SK-N-SH (cell line): Measurements from ENCODE around the gene SRD5A3. TPM values are rescaled to one million over a fixed set of nuclear protein-coding genes. Genes with fewer than 3 reads are reported as not detected.

Experiments used
- CTCF ChIA-PET: fragments of 300-600, 350-600 bp; formaldehyde crosslinking; extraction: SDS; loops from one replicate; lab custom pipeline; 2021; lab: Yijun Ruan, JAX
- POLR2A ChIA-PET: fragments of 350-600 bp; sonication (Branson Sonifier 250); formaldehyde crosslinking; extraction: SDS; loops from one replicate; lab custom pipeline; 2020; ENCODE audit warnings: antibody characterized with exemption, inconsistent platforms; lab: Yijun Ruan, JAX
- DNase-seq: peaks from one replicate; pipeline ENCODE4 v3.0.0; 2012
- H2AFZ ChIP-seq: fragments of 200-600 bp; sonication (generic); 2 replicates; pipeline ENCODE4 v1.8.1; 2016; ENCODE audit warnings: antibody characterized with exemption, mild to moderate bottlenecking, low read depth
- H3F3A ChIP-seq: fragments of 200-600 bp; sonication (generic); replicated peaks from 2 replicates; pipeline ENCODE3; 2016; ENCODE audit warnings: antibody characterized with exemption, mild to moderate bottlenecking; ENCODE audit not compliant: insufficient read depth
- H3K27ac ChIP-seq, 2 experiments: fragments of 200-500 bp in 1 of 2; fragments of 200-600 bp in 1 of 2; sonication (Bioruptor generic) in 1 of 2; sonication (generic), shearing (Covaris generic) in 1 of 2; 2 replicates each; pipeline versions ENCODE4 v1.5.1 to v1.6.1; 2014 to 2016; ENCODE audit warnings: low read depth in 2 of 2, inconsistent platforms in 1 of 2, low read length in 1 of 2, mild to moderate bottlenecking in 1 of 2, mixed read lengths in 1 of 2
- H3K27me3 ChIP-seq: fragments of 200-600 bp; sonication (generic), shearing (Covaris generic); 2 replicates; pipeline ENCODE4 v1.6.1; 2016; ENCODE audit warnings: mixed run types; ENCODE audit not compliant: insufficient read depth
- H3K36me3 ChIP-seq, 2 experiments: fragments of 200-500 bp in 1 of 2; fragments of 200-600 bp in 1 of 2; sonication (Bioruptor generic) in 1 of 2; sonication (generic) in 1 of 2; replicated peaks in 1 of 2; 2 replicates each; pipeline versions ENCODE3 to v1.5.1; 2014 to 2016; ENCODE audit warnings: low read length in 1 of 2, mild to moderate bottlenecking in 1 of 2; ENCODE audit not compliant: insufficient read depth in 2 of 2, control insufficient read depth in 1 of 2
- H3K4me1 ChIP-seq, 2 experiments: fragments of 200-500 bp in 1 of 2; fragments of 200-600 bp in 1 of 2; sonication (Bioruptor generic) in 1 of 2; sonication (generic), shearing (Covaris generic) in 1 of 2; 2 replicates each; pipeline versions ENCODE4 v1.5.1 to v1.6.1; 2014 to 2016; ENCODE audit warnings: low read depth in 1 of 2, low read length in 1 of 2, mixed run types in 1 of 2; ENCODE audit not compliant: insufficient read depth in 2 of 2, control insufficient read depth in 1 of 2
- H3K4me2 ChIP-seq: fragments of 200-600 bp; sonication (generic), shearing (Covaris generic); 2 replicates; pipeline ENCODE4 v1.6.1; 2017; ENCODE audit warnings: mixed run types
- H3K4me3 ChIP-seq, 2 experiments: fragments of 200-500 bp in 1 of 2; fragments of 200-600 bp in 1 of 2; sonication (Bioruptor generic) in 1 of 2; sonication (generic), shearing (Covaris generic) in 1 of 2; 2 replicates each; pipeline versions ENCODE4 v1.5.1 to v1.8.1; 2014 to 2016; ENCODE audit warnings: low read depth in 2 of 2, inconsistent platforms in 1 of 2, low read length in 1 of 2, mild to moderate bottlenecking in 1 of 2, mixed read lengths in 1 of 2, moderate library complexity in 1 of 2
- H3K79me2 ChIP-seq: fragments of 200-600 bp; sonication (generic); 2 replicates; pipeline ENCODE4 v1.8.1; 2017; ENCODE audit warnings: mild to moderate bottlenecking; ENCODE audit not compliant: insufficient read depth
- H3K9ac ChIP-seq: fragments of 200-600 bp; sonication (generic); 2 replicates; pipeline ENCODE4 v1.6.1; 2017; ENCODE audit warnings: mixed run types
- H3K9me2 ChIP-seq: fragments of 200-600 bp; sonication (generic); 2 replicates; pipeline ENCODE4 v1.6.1; 2017; ENCODE audit warnings: mixed run types
- H3K9me3 ChIP-seq: fragments of 200-600 bp; sonication (generic); 2 replicates; pipeline ENCODE4 v1.6.1; 2017; ENCODE audit warnings: mixed run types, mild to moderate bottlenecking, moderate library complexity
- H4K20me1 ChIP-seq: fragments of 200-600 bp; sonication (generic); 2 replicates; pipeline ENCODE4 v1.6.1; 2017; ENCODE audit warnings: mild to moderate bottlenecking, mixed run types; ENCODE audit not compliant: insufficient read depth
- CHD2 ChIP-seq: fragments of 150-350 bp; IDR thresholded peaks from 2 replicates; pipeline ENCODE4 v1.6.1; 2018; ENCODE audit warnings: low read length; ENCODE audit not compliant: partially characterized antibody
- ELF1 ChIP-seq: IDR thresholded peaks from 2 replicates; pipeline ENCODE4 v1.4.0; 2012
- EP300 ChIP-seq, 2 experiments: IDR thresholded peaks; 2 replicates each; pipeline versions ENCODE4 v1.4.0 to v1.6.1; 2012; ENCODE audit warnings: borderline replicate concordance in 1 of 2, low read depth in 1 of 2, low read length in 1 of 2
- EZH2phosphoT487 ChIP-seq: fragments of 200-600 bp; sonication (generic); IDR thresholded peaks from 2 replicates; pipeline ENCODE4 v1.6.1; 2017; ENCODE audit warnings: low read depth, mixed run types, mild to moderate bottlenecking, antibody characterized with exemption, moderate library complexity, borderline replicate concordance
- FOSL2 ChIP-seq: IDR thresholded peaks from 2 replicates; pipeline ENCODE4 v1.4.0; 2012; ENCODE audit warnings: low read depth, mild to moderate bottlenecking, moderate library complexity, borderline replicate concordance
- FOXJ3 ChIP-seq: sonication (generic); formaldehyde crosslinking; IDR thresholded peaks from 2 replicates; pipeline ENCODE4 v1.5.1; 2020; ENCODE audit warnings: mild to moderate bottlenecking, missing genetic modification reagents
- FOXM1 ChIP-seq: IDR thresholded peaks from 2 replicates; pipeline ENCODE4 v1.4.0; 2012; ENCODE audit warnings: low read depth, mild to moderate bottlenecking
- GABPA ChIP-seq: IDR thresholded peaks from 2 replicates; pipeline ENCODE4 v1.4.0; 2012; ENCODE audit warnings: low read depth, mild to moderate bottlenecking
- JUND ChIP-seq: IDR thresholded peaks from 2 replicates; pipeline ENCODE4 v1.4.0; 2012
- MEF2A ChIP-seq: IDR thresholded peaks from 2 replicates; pipeline ENCODE4 v1.4.0; 2012; ENCODE audit warnings: low read depth, borderline replicate concordance
- NFIC ChIP-seq: IDR thresholded peaks from 2 replicates; pipeline ENCODE4 v1.4.0; 2012; ENCODE audit warnings: borderline replicate concordance
- NRF1 ChIP-seq: IDR thresholded peaks from 2 replicates; pipeline ENCODE4 v1.6.1; 2012; ENCODE audit warnings: low read depth, mild to moderate bottlenecking, low read length
- POLR2AphosphoS5 ChIP-seq: IDR thresholded peaks from 2 replicates; pipeline ENCODE4 v1.6.1; 2012; ENCODE audit warnings: low read depth, low read length
- RFX5 ChIP-seq: IDR thresholded peaks from 2 replicates; pipeline ENCODE4 v1.6.1; 2012; ENCODE audit warnings: mild to moderate bottlenecking, improper control_type of control experiment, low read length
- RXRA ChIP-seq: IDR thresholded peaks from 2 replicates; pipeline ENCODE4 v1.4.0; 2012; ENCODE audit warnings: low read depth, mild to moderate bottlenecking, borderline replicate concordance
- SIN3A ChIP-seq: IDR thresholded peaks from 2 replicates; pipeline ENCODE4 v1.6.1; 2012; ENCODE audit warnings: low read depth, mild to moderate bottlenecking, low read length, moderate library complexity, borderline replicate concordance
- SMC3 ChIP-seq: IDR thresholded peaks from 2 replicates; pipeline ENCODE4 v1.6.1; 2012; ENCODE audit warnings: low read depth, low read length, improper control_type of control experiment
- TAF1 ChIP-seq: IDR thresholded peaks from 2 replicates; pipeline ENCODE4 v1.6.1; 2012; ENCODE audit warnings: low read depth, mild to moderate bottlenecking, low read length, moderate library complexity, borderline replicate concordance
- TEAD4 ChIP-seq: IDR thresholded peaks from 2 replicates; pipeline ENCODE4 v1.4.0; 2012; ENCODE audit warnings: mild to moderate bottlenecking, borderline replicate concordance; ENCODE audit not compliant: insufficient read depth
- WGBS: methylation state at CpG from one replicate; pipeline ENCODE4 v1.1.6; 2017; ENCODE audit warnings: low lambda C conversion rate; 5-methylcytosine and 5-hydroxymethylcytosine counted together
- polyA plus RNA-seq, 3 experiments: library from polyadenylated mRNA; depleted of rRNA; stranded (reverse); fragments of >200 nt; gene quantifications; 2 replicates each; pipeline ENCODE4 v1.2.3, GENCODE V29; 2012
- TF ChIP-seq, protein P1 (sequence below): IDR thresholded peaks from 2 replicates; pipeline ENCODE4 v1.4.0; 2012; ENCODE audit warnings: low read depth
- TF ChIP-seq, protein P2 (sequence below): fragments of 200-600 bp; sonication (generic); IDR thresholded peaks from 2 replicates; pipeline ENCODE4 v1.6.1; 2017; ENCODE audit warnings: antibody characterized with exemption, mild to moderate bottlenecking, moderate library complexity
- TF ChIP-seq, protein P3 (sequence below): IDR thresholded peaks from 2 replicates; pipeline ENCODE4 v1.6.1; 2012; ENCODE audit warnings: mild to moderate bottlenecking, low read depth, low read length, moderate library complexity

SRD5A3 gene
- polyA plus RNA-seq, 1 of the 3 experiments (the other 2 are of a cell fraction) = 5.1 TPM

DNA sequence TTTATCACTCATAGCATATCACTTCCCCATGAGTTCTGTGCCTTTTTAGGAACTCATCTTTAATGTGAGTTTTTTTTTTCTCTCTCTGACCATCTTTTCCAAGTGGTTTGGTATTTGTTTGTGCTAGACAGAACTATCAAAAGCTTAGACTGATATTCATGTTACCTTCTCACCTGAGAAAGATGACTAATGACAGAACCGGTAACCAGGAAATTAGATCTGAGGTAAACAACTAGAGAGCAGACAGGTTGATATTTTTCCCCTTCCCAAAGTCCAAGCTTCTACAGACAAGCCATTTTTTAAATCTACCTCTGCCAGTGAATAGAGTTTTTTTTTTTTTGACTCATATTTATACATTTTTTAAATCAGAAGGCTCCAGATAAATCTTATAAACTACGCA is 17.0 kb upstream of the SRD5A3 start:
- no peaks in the 10 kb centered on the region for H3K9me2 ChIP-seq
- H3K4me1 ChIP-seq = no peaks in the 10 kb centered on the region
- DNase-seq = no peak
- H3F3A ChIP-seq = no peaks in the 10 kb centered on the region
- no peak overlapping the region for H3K4me2 ChIP-seq
- H3K36me3 ChIP-seq = no peaks in the 10 kb centered on the region
- CTCF ChIA-PET = interaction anchor here (0.6 to 3.4 kb wide), 4 partner anchors 17 to 390 kb away, joined by 3 to 28 read pairs (median 3); partner anchors contain the start of gene SRD5A3
- POLR2A ChIA-PET = no interaction called here
- no peak overlapping the region for H3K27ac ChIP-seq
- H3K27me3 ChIP-seq = no peaks in the 10 kb centered on the region
- no peak overlapping the region for H3K9ac ChIP-seq
- no peak overlapping the region for H2AFZ ChIP-seq
- H4K20me1 ChIP-seq = no peaks in the 10 kb centered on the region
- 80% methylated on average over 2 of the region's 2 CpGs for WGBS
- no peaks in the 10 kb centered on the region for H3K79me2 ChIP-seq
- TF ChIP-seq CHD2 = no peak
- TF ChIP-seq ELF1 = no peak
- no peak for TF ChIP-seq SMC3
- TF ChIP-seq FOXJ3 = no peak
- TF ChIP-seq, protein P1, sequence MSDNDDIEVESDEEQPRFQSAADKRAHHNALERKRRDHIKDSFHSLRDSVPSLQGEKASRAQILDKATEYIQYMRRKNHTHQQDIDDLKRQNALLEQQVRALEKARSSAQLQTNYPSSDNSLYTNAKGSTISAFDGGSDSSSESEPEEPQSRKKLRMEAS = no peak
- TF ChIP-seq GABPA = no peak
- no peak for TF ChIP-seq SIN3A
- no peaks in the 10 kb centered on the region for H3K9me3 ChIP-seq
- no peak overlapping the region for H3K4me3 ChIP-seq

DNA sequence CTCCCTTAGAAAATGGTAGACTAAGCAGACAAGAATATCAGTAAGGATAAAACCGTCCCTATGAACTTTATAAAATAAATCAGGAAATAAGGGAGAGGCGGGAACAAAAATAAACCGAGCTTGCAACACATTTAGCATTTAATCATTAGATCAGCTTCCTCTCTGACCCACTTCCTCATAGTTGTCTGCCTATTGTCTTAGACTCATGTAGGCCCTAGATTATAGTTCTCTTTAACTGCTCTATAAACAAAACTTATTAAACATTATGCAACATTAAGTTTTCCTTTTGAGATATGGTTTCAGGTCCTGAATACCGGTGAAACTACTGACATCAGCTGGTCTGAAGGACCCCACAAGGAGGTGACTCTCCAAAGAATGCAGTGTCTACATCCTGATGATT is 15.8 kb upstream of the SRD5A3 start:
- Histone ChIP-seq H3K4me2 (no peak overlapping the region), H3K4me1 (no peaks in the 10 kb centered on the region), H3F3A (no peaks in the 10 kb centered on the region), H3K9me2 (no peaks in the 10 kb centered on the region), H4K20me1 (no peaks in the 10 kb centered on the region), H3K4me3 (no peak overlapping the region), H3K79me2 (no peaks in the 10 kb centered on the region)
- DNase-seq = no peak
- POLR2A ChIA-PET = no interaction called here
- CTCF ChIA-PET = interaction anchor here (1.0 to 1.2 kb wide), 3 partner anchors 9 to 359 kb away, joined by 3 to 4 read pairs (median 3); partner anchors contain the start of gene SRD5A3
- TF ChIP-seq FOXM1 (no peak), FOXJ3 (no peak), MEF2A (no peak), NFIC (no peak), TEAD4 (no peak), EZH2phosphoT487 (no peak), FOSL2 (no peak), RXRA (no peak), POLR2AphosphoS5 (no peak), SIN3A (no peak), ELF1 (no peak), TAF1 (no peak), EP300 (IDR thresholded peaks at IDR 0.05; ENCODE audit: borderline replicate concordance in 1 of 2, low read depth in 1 of 2, low read length in 1 of 2) (no peak), JUND (no peak), SMC3 (no peak), RFX5 (no peak), NRF1 (no peak)
- TF ChIP-seq, protein P2, sequence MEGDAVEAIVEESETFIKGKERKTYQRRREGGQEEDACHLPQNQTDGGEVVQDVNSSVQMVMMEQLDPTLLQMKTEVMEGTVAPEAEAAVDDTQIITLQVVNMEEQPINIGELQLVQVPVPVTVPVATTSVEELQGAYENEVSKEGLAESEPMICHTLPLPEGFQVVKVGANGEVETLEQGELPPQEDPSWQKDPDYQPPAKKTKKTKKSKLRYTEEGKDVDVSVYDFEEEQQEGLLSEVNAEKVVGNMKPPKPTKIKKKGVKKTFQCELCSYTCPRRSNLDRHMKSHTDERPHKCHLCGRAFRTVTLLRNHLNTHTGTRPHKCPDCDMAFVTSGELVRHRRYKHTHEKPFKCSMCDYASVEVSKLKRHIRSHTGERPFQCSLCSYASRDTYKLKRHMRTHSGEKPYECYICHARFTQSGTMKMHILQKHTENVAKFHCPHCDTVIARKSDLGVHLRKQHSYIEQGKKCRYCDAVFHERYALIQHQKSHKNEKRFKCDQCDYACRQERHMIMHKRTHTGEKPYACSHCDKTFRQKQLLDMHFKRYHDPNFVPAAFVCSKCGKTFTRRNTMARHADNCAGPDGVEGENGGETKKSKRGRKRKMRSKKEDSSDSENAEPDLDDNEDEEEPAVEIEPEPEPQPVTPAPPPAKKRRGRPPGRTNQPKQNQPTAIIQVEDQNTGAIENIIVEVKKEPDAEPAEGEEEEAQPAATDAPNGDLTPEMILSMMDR = no peak
- TF ChIP-seq, protein P1 = no peak
- TF ChIP-seq, protein P3, sequence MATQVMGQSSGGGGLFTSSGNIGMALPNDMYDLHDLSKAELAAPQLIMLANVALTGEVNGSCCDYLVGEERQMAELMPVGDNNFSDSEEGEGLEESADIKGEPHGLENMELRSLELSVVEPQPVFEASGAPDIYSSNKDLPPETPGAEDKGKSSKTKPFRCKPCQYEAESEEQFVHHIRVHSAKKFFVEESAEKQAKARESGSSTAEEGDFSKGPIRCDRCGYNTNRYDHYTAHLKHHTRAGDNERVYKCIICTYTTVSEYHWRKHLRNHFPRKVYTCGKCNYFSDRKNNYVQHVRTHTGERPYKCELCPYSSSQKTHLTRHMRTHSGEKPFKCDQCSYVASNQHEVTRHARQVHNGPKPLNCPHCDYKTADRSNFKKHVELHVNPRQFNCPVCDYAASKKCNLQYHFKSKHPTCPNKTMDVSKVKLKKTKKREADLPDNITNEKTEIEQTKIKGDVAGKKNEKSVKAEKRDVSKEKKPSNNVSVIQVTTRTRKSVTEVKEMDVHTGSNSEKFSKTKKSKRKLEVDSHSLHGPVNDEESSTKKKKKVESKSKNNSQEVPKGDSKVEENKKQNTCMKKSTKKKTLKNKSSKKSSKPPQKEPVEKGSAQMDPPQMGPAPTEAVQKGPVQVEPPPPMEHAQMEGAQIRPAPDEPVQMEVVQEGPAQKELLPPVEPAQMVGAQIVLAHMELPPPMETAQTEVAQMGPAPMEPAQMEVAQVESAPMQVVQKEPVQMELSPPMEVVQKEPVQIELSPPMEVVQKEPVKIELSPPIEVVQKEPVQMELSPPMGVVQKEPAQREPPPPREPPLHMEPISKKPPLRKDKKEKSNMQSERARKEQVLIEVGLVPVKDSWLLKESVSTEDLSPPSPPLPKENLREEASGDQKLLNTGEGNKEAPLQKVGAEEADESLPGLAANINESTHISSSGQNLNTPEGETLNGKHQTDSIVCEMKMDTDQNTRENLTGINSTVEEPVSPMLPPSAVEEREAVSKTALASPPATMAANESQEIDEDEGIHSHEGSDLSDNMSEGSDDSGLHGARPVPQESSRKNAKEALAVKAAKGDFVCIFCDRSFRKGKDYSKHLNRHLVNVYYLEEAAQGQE = no peak
- TF ChIP-seq, all 33 proteins: peak for 0
- Histone ChIP-seq H3K36me3 (no peaks in the 10 kb centered on the region), H3K9ac (no peak overlapping the region), H3K27me3 (no peaks in the 10 kb centered on the region), H3K9me3 (no peaks in the 10 kb centered on the region), H3K27ac (no peak overlapping the region), H2AFZ (no peak overlapping the region)
- 26% methylated on average over 4 of the region's 4 CpGs for whole genome bisulfite sequencing
